Measurements from ENCODE around the gene PPP2R5C.

DNA sequence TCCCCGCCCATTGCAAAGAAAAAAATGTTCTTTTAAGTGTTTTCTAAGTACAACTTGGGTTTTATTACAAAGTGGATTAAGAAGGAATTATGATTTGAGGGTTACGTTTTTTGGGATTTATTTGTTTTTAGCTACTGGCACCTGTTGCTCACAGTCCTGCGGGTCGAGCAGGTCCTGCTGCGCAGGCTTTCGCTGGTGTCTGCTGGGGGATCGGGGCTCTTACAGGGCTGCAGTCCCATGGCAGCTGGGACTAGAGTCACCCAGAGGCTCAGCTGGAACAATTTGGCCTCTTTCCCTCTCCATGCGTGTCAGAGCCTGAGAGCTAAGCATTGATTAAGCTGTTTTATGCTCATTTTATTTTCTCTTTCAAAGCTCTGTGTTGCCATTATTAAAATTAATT is 147.3 kb downstream of the PPP2R5C start:
- TF ChIP-seq CTCF (IDR thresholded peaks at IDR 0.05): no peak
- TF ChIP-seq POLR2A (IDR thresholded peaks at IDR 0.05): no peak
- no peak for TF ChIP-seq EP300 (IDR thresholded peaks at IDR 0.05)

Measured in tibial nerve (tissue), 4 donors.